Ovary (tissue), 9 donors: ENCODE measurements around the gene ETV6. TPM values are rescaled to one million over a fixed set of nuclear protein-coding genes. Genes with fewer than 3 reads are reported as not detected.

Experiments used
- DNase-seq, 5 donors: peaks; one replicate each; pipeline ENCODE4 v3.0.0-alpha.2; 2019 to 2020
- H3K27ac ChIP-seq, 2 donors: fragments of 200-600 bp; one replicate each; pipeline versions ENCODE4 v1.5.1 to v1.8.0; 2019 to 2022
- H3K27me3 ChIP-seq: fragments of 200-600 bp; one replicate; pipeline ENCODE4 v1.8.0; 2022
- H3K36me3 ChIP-seq: fragments of 200-600 bp; sonication (generic); one replicate; pipeline ENCODE4 v1.5.1; 2019
- H3K4me1 ChIP-seq: one replicate; pipeline ENCODE4 v1.8.1; 2013; ENCODE audit warnings: mild to moderate bottlenecking, moderate library complexity; ENCODE audit not compliant: insufficient read depth
- H3K4me3 ChIP-seq: fragments of 200-600 bp; sonication (generic); one replicate; pipeline ENCODE4 v1.5.1; 2017
- H3K9me3 ChIP-seq, 2 donors: fragments of 200-600 bp in 1 of 2; sonication (generic) in 1 of 2; one replicate each; pipeline versions ENCODE4 v1.5.1 to v1.8.1; 2013 to 2019; ENCODE audit warnings: mild to moderate bottlenecking in 1 of 2, moderate library complexity in 1 of 2
- CTCF ChIP-seq, 3 donors: fragments of 450-650 bp in 2 of 3; fragments of 200-600 bp in 1 of 3; IDR thresholded peaks; one replicate each; pipeline versions ENCODE4 v1.5.1 to v1.8.0; 2016 to 2022; ENCODE audit warnings: antibody characterized with exemption in 3 of 3, mild to moderate bottlenecking in 1 of 3
- EP300 ChIP-seq: sonication (generic); formaldehyde crosslinking; IDR thresholded peaks from one replicate; pipeline ENCODE4 v1.6.1; 2017; ENCODE audit warnings: antibody characterized with exemption
- POLR2A ChIP-seq: fragments of 450-650 bp; IDR thresholded peaks from one replicate; pipeline ENCODE4 v1.6.1; 2017; ENCODE audit warnings: antibody characterized with exemption, mild to moderate bottlenecking, moderate library complexity
- WGBS, 3 donors: extraction: QIAGEN DNeasy Blood & Tissue Kit in 1 of 3; methylation state at CpG; one replicate each; pipeline versions ENCODE4 v1.1.5 to v1.1.7; 2013 to 2017; 5-methylcytosine and 5-hydroxymethylcytosine counted together
- intact Hi-C, 4 donors: fragments of 100-400 bp; cut with DNase I; formaldehyde crosslinking; loops; one replicate each; pipeline versions ENCODE4 v1.11.0 to v1.15.1; 2022 to 2023
- polyA plus RNA-seq, 2 donors: library from polyadenylated mRNA; stranded (reverse); fragments of 200-250 nt in 1 of 2; fragments of 350-450 nt in 1 of 2; fragmentation: Illumina TruSeq in 1 of 2; extraction: RNeasy Lipid Tissue Mini Kit (QIAGEN cat#74804) in 1 of 2; gene quantifications; one replicate each; pipeline ENCODE4 v1.2.3, GENCODE V29; 2013 to 2014
- total RNA-seq, 7 donors: library from RNA; depleted of rRNA in 2 of 7; stranded (reverse); fragments of >200 nt in 2 of 7; fragmentation: NEBNext Ultra II Directional in 3 of 7; extraction: Animal tissue kit (Norgen Biotek cat#: 25700) in 3 of 7; gene quantifications; one replicate each; pipeline versions ENCODE4 v1.1.0 to v1.2.4, GENCODE V29; 2016 to 2023
- donor health status: DM: no; HTN: no; CAD: no; lungs with moderate emphysema.
- donor health status: DM: no; HTN: no; CAD: no.
- donor health status: Bipolar disorder and iron deficiency.
- donor health status: DM: yes; HTN: yes; CAD: no.
- donor health status: DM: no; HTN: no; CAD: no.
- donor health status: DM: yes; HTN: yes; CAD: no.

ETV6 gene
- total and polyA plus RNA-seq, 9 donors, result 4.4 to 34.6 (median 18.3) TPM

- Histone ChIP-seq H3K4me3 (no peak overlapping the region), H3K4me1 (no peaks in the 10 kb centered on the region), H3K27me3 (no peaks in the 10 kb centered on the region), H3K9me3 (no peaks in the 10 kb centered on the region), H3K27ac (no peak overlapping the region), H3K36me3 (no peaks in the 10 kb centered on the region)
- DNase-seq, result no peak
- intact Hi-C loops, result no loop called here
- no peak for TF ChIP-seq CTCF (IDR thresholded peaks at IDR 0.05)
- no peak for TF ChIP-seq POLR2A
- TF ChIP-seq EP300, result no peak
- 94 to 97% (median 96%) methylated on average over 3 of the region's 3 CpGs for WGBS, 3 donors
Observed at GRCh38 chr12:11744410-11744801, 94.9 kb downstream of the ETV6 start.

GRCh38 chr12:11745113-11745512 is 95.6 kb downstream of the ETV6 start:
- H3K36me3 ChIP-seq, result no peaks in the 10 kb centered on the region
- TF ChIP-seq POLR2A, result no peak
- TF ChIP-seq CTCF (IDR thresholded peaks at IDR 0.05), result no peak
- TF ChIP-seq EP300, result no peak
- no peaks in the 10 kb centered on the region for H3K9me3 ChIP-seq
- H3K4me3 ChIP-seq, result no peak overlapping the region
- intact Hi-C loops, result no loop called here
- H3K27me3 ChIP-seq, result no peaks in the 10 kb centered on the region
- H3K27ac ChIP-seq, result no peak overlapping the region
- no peak for DNase-seq
- WGBS, 3 donors, result 87 to 92% (median 88%) methylated on average over 6 of the region's 6 CpGs
- H3K4me1 ChIP-seq, result no peaks in the 10 kb centered on the region

GRCh38 chr12:11746024-11746771 is 96.7 kb downstream of the ETV6 start:
- DNase-seq, result no peak
- Histone ChIP-seq H3K9me3 (no peaks in the 10 kb centered on the region), H3K36me3 (no peaks in the 10 kb centered on the region), H3K4me1 (no peaks in the 10 kb centered on the region), H3K27me3 (no peaks in the 10 kb centered on the region), H3K4me3 (no peak overlapping the region), H3K27ac (no peak overlapping the region)
- intact Hi-C loops, result no loop called here
- TF ChIP-seq CTCF (IDR thresholded peaks at IDR 0.05) (no peak), EP300 (no peak), POLR2A (no peak)
- 88 to 90% (median 89%) methylated on average over 8 of the region's 8 CpGs for WGBS, 3 donors

GRCh38 chr12:11746940-11747716 is 97.7 kb downstream of the ETV6 start:
- no peaks in the 10 kb centered on the region for H3K36me3 ChIP-seq
- intact Hi-C loops, result no loop called here
- H3K9me3 ChIP-seq, result no peaks in the 10 kb centered on the region
- no peak overlapping the region for H3K27ac ChIP-seq
- H3K4me1 ChIP-seq, result no peaks in the 10 kb centered on the region
- no peak for TF ChIP-seq CTCF (IDR thresholded peaks at IDR 0.05)
- DNase-seq, result no peak
- H3K27me3 ChIP-seq, result no peaks in the 10 kb centered on the region
- no peak overlapping the region for H3K4me3 ChIP-seq
- 90 to 94% (median 91%) methylated on average over 7 of the region's 7 CpGs for WGBS, 3 donors
